HEK293 (cell line): ENCODE results near the gene COL4A1.

Experiments used
- CTCF ChIA-PET: fragments of 350-600 bp; formaldehyde crosslinking; extraction: SDS; loops from one replicate; lab custom pipeline; 2021; ENCODE audit warnings: antibody characterized with exemption; lab: Yijun Ruan, JAX
- POLR2A ChIA-PET: fragments of 300-600 bp; formaldehyde crosslinking; extraction: SDS; loops from one replicate; lab custom pipeline; 2020; ENCODE audit warnings: antibody characterized with exemption, inconsistent platforms; lab: Yijun Ruan, JAX
- H3K27ac ChIP-seq: fragments of 200-500 bp; sonication (Bioruptor generic); 2 replicates; pipeline ENCODE4 v1.5.1; 2014; ENCODE audit warnings: low read depth, low read length, control low read depth, inconsistent platforms; ENCODE audit errors: extremely low read depth
- H3K36me3 ChIP-seq, 2 experiments: fragments of 200-500 bp in 1 of 2; sonication (Bioruptor generic) in 1 of 2; 1 replicate in 1 of 2; 2 replicates in 1 of 2; pipeline ENCODE4 v1.5.1; 2014 to 2017; ENCODE audit warnings: inconsistent platforms in 2 of 2, low read length in 2 of 2; ENCODE audit not compliant: control insufficient read depth in 2 of 2, insufficient read depth in 1 of 2
- H3K4me1 ChIP-seq: fragments of 200-500 bp; sonication (Bioruptor generic); 2 replicates; pipeline ENCODE4 v1.5.1; 2014; ENCODE audit warnings: mild to moderate bottlenecking, low read length, inconsistent platforms; ENCODE audit not compliant: control insufficient read depth, insufficient read depth
- H3K4me3 ChIP-seq: 2 replicates; pipeline ENCODE4 v1.5.1; 2011; ENCODE audit warnings: low read depth, mild to moderate bottlenecking, control low read depth, low read length, moderate library complexity
- H3K9me3 ChIP-seq: fragments of 200-500 bp; sonication (Bioruptor generic); 2 replicates; pipeline ENCODE4 v1.5.1; 2014; ENCODE audit warnings: low read depth, low read length, inconsistent platforms; ENCODE audit not compliant: control insufficient read depth, insufficient read depth
- FEZF1 ChIP-seq: fragments of 450-650 bp; formaldehyde crosslinking; IDR thresholded peaks from 2 replicates; pipeline ENCODE4 v1.5.1; 2016; ENCODE audit warnings: missing biosample characterization, missing genetic modification characterization
- HIC1 ChIP-seq: fragments of 450-650 bp; formaldehyde crosslinking; IDR thresholded peaks from 2 replicates; pipeline ENCODE4 v1.5.1; 2016; ENCODE audit warnings: missing biosample characterization, missing genetic modification characterization
- PBX3 ChIP-seq: sonication (generic); formaldehyde crosslinking; IDR thresholded peaks from 2 replicates; pipeline ENCODE4 v1.8.1; 2022; ENCODE audit warnings: mild to moderate bottlenecking, moderate library complexity, missing genetic modification reagents
- SCRT2 ChIP-seq: fragments of 450-650 bp; formaldehyde crosslinking; IDR thresholded peaks from 2 replicates; pipeline ENCODE4 v1.5.1; 2016; ENCODE audit warnings: missing biosample characterization, missing genetic modification characterization
- SETDB1 ChIP-seq: IDR thresholded peaks from one replicate; pipeline ENCODE4 v1.6.1; 2017; ENCODE audit warnings: mild to moderate bottlenecking, low read length, moderate library complexity, mixed read lengths; ENCODE audit not compliant: insufficient read length
- ZFHX2 ChIP-seq: fragments of 450-650 bp; formaldehyde crosslinking; conservative IDR thresholded peaks from 2 replicates; pipeline ENCODE4 v1.5.1; 2016; ENCODE audit warnings: missing biosample characterization, missing genetic modification characterization
- ZFP69B ChIP-seq: fragments of 450-650 bp; formaldehyde crosslinking; IDR thresholded peaks from 2 replicates; pipeline ENCODE4 v1.5.1; 2016; ENCODE audit warnings: missing biosample characterization, missing genetic modification characterization
- ZNF2 ChIP-seq: fragments of 450-650 bp; formaldehyde crosslinking; IDR thresholded peaks from 2 replicates; pipeline ENCODE4 v1.5.1; 2016; ENCODE audit warnings: missing biosample characterization, missing genetic modification characterization
- ZNF266 ChIP-seq: fragments of 450-650 bp; formaldehyde crosslinking; IDR thresholded peaks from 2 replicates; pipeline ENCODE4 v1.5.1; 2016; ENCODE audit warnings: missing biosample characterization, missing genetic modification characterization, low read depth
- ZNF302 ChIP-seq: fragments of 450-650 bp; formaldehyde crosslinking; IDR thresholded peaks from 2 replicates; pipeline ENCODE4 v1.5.1; 2016; ENCODE audit warnings: missing biosample characterization, missing genetic modification characterization, low read depth
- ZNF324 ChIP-seq: fragments of 450-650 bp; formaldehyde crosslinking; IDR thresholded peaks from 2 replicates; pipeline ENCODE4 v1.5.1; 2016; ENCODE audit warnings: missing biosample characterization, missing genetic modification characterization
- ZNF354C ChIP-seq: fragments of 450-650 bp; formaldehyde crosslinking; IDR thresholded peaks from 2 replicates; pipeline ENCODE4 v1.5.1; 2016; ENCODE audit warnings: missing biosample characterization, missing genetic modification characterization, low read depth, borderline replicate concordance
- ZNF423 ChIP-seq: fragments of 450-650 bp; formaldehyde crosslinking; IDR thresholded peaks from 2 replicates; pipeline ENCODE4 v1.5.1; 2016; ENCODE audit warnings: missing biosample characterization, missing genetic modification characterization
- ZNF433 ChIP-seq: fragments of 450-650 bp; formaldehyde crosslinking; IDR thresholded peaks from 2 replicates; pipeline ENCODE4 v1.5.1; 2016; ENCODE audit warnings: missing biosample characterization, missing genetic modification characterization, low read depth
- ZNF488 ChIP-seq: fragments of 450-650 bp; formaldehyde crosslinking; IDR thresholded peaks from 2 replicates; pipeline ENCODE4 v1.5.1; 2016; ENCODE audit warnings: missing biosample characterization, missing genetic modification characterization
- ZNF560 ChIP-seq: fragments of 450-650 bp; formaldehyde crosslinking; IDR thresholded peaks from 2 replicates; pipeline ENCODE4 v1.5.1; 2017; ENCODE audit warnings: missing biosample characterization, missing genetic modification characterization, borderline replicate concordance
- ZNF623 ChIP-seq: fragments of 450-650 bp; formaldehyde crosslinking; IDR thresholded peaks from 2 replicates; pipeline ENCODE4 v1.5.1; 2016; ENCODE audit warnings: missing biosample characterization, missing genetic modification characterization
- ZNF658 ChIP-seq: fragments of 450-650 bp; formaldehyde crosslinking; IDR thresholded peaks from 2 replicates; pipeline ENCODE4; 2016; ENCODE audit warnings: missing biosample characterization, missing genetic modification characterization
- ZNF785 ChIP-seq: fragments of 450-650 bp; formaldehyde crosslinking; IDR thresholded peaks from 2 replicates; pipeline ENCODE4 v1.5.1; 2016; ENCODE audit warnings: missing biosample characterization, missing genetic modification characterization
- ZNF791 ChIP-seq: fragments of 450-650 bp; formaldehyde crosslinking; IDR thresholded peaks from 2 replicates; pipeline ENCODE4 v1.5.1; 2016; ENCODE audit warnings: missing biosample characterization, missing genetic modification characterization
- ZNF792 ChIP-seq: fragments of 450-650 bp; formaldehyde crosslinking; IDR thresholded peaks from 2 replicates; pipeline ENCODE4 v1.5.1; 2016; ENCODE audit warnings: missing biosample characterization, missing genetic modification characterization
- ZSCAN16 ChIP-seq: fragments of 450-650 bp; formaldehyde crosslinking; IDR thresholded peaks from 2 replicates; pipeline ENCODE4 v1.5.1; 2016; ENCODE audit warnings: missing biosample characterization, missing genetic modification characterization
- ZSCAN4 ChIP-seq: fragments of 450-650 bp; formaldehyde crosslinking; IDR thresholded peaks from 2 replicates; pipeline ENCODE4 v1.5.1; 2017; ENCODE audit warnings: missing biosample characterization, missing genetic modification characterization
- TF ChIP-seq, protein P1 (sequence below): fragments of 450-650 bp; formaldehyde crosslinking; IDR thresholded peaks from 2 replicates; pipeline ENCODE4 v1.5.1; 2017; ENCODE audit warnings: missing biosample characterization, missing genetic modification characterization

Gene COL4A1

GRCh38 chr13:110278859-110279258, 28.1 kb downstream of the COL4A1 start:
- POLR2A ChIA-PET = no interaction called here
- Histone ChIP-seq H3K4me1 (no peaks in the 10 kb centered on the region), H3K36me3 (no peaks in the 10 kb centered on the region), H3K27ac (no peak overlapping the region), H3K9me3 (no peaks in the 10 kb centered on the region), H3K4me3 (no peak overlapping the region)
- CTCF ChIA-PET = no interaction called here
- TF ChIP-seq ZSCAN4 (tag by site-specific recombination) (no peak), PBX3 (CRISPR knock-in tag) (no peak), ZSCAN16 (tag by site-specific recombination) (no peak), ZNF324 (tag by site-specific recombination) (no peak), SETDB1 (no peak), SCRT2 (tag by site-specific recombination) (no peak), ZNF792 (tag by site-specific recombination) (no peak), ZNF791 (tag by site-specific recombination) (no peak), ZNF785 (tag by site-specific recombination) (no peak), ZFP69B (tag by site-specific recombination) (no peak), ZFHX2 (tag by site-specific recombination) (no peak), ZNF423 (tag by site-specific recombination) (no peak), ZNF623 (tag by site-specific recombination) (no peak)
- TF ChIP-seq, protein P1, sequence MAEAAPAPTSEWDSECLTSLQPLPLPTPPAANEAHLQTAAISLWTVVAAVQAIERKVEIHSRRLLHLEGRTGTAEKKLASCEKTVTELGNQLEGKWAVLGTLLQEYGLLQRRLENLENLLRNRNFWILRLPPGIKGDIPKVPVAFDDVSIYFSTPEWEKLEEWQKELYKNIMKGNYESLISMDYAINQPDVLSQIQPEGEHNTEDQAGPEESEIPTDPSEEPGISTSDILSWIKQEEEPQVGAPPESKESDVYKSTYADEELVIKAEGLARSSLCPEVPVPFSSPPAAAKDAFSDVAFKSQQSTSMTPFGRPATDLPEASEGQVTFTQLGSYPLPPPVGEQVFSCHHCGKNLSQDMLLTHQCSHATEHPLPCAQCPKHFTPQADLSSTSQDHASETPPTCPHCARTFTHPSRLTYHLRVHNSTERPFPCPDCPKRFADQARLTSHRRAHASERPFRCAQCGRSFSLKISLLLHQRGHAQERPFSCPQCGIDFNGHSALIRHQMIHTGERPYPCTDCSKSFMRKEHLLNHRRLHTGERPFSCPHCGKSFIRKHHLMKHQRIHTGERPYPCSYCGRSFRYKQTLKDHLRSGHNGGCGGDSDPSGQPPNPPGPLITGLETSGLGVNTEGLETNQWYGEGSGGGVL (tag by site-specific recombination) = no peak

GRCh38 chr13:110277357-110277975, 29.5 kb downstream of the COL4A1 start:
- Histone ChIP-seq H3K36me3 (no peaks in the 10 kb centered on the region), H3K27ac (no peak overlapping the region), H3K4me1 (no peaks in the 10 kb centered on the region), H3K4me3 (no peak overlapping the region), H3K9me3 (no peaks in the 10 kb centered on the region)
- POLR2A ChIA-PET = no interaction called here
- CTCF ChIA-PET = no interaction called here
- TF ChIP-seq ZNF433 (tag by site-specific recombination) (no peak), ZNF560 (tag by site-specific recombination) (no peak), FEZF1 (tag by site-specific recombination) (no peak), ZNF302 (tag by site-specific recombination) (no peak), ZNF488 (no peak), HIC1 (tag by site-specific recombination) (no peak), ZNF2 (tag by site-specific recombination) (no peak), ZNF658 (no peak), ZNF266 (tag by site-specific recombination) (no peak), ZNF354C (tag by site-specific recombination) (no peak)
